Putamen (tissue), 1 donor: ENCODE results near the gene MED10.

ENCODE experiments used
- DNase-seq: peaks from one replicate; pipeline ENCODE4 v3.0.0-alpha.2; 2016; ENCODE audit warnings: low spot score

The MED10 gene

DNA sequence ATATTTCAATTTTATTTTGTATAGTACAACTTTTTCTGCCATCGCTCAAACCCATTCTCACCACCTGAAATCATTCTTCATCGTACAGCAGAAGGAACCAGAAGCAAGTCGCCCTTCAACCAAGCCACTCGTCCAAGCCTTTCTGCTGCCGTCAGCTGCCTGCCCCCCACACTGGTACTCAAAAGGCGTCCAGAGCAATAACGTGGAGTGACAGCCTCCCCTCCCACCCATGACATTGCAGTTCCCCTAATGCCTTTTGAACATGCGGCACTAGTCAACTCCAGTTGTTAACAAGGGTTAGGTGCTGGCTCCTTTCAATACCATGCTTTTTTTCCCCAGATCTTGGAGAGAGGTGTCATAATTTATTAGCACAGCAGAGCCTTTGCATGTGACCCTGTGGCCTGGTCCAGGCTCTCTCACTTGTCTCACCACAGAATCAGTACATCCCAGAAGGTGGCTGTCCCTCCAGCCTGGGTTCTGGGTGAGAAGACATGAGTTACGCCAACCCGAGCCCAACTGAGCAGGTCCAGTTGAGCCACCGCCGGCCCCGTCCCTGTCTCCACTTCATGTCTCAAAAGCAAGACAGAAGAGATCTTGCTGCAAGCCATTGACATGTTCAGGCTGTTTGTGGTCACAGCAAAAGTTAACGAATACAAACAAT, 20.4 kb upstream of the MED10 start:
- DNase-seq = no peak

- no peak for DNase-seq
These were observed 19.4 kb upstream of the MED10 start for GRCh38 chr5:6397536-6398269.

DNA sequence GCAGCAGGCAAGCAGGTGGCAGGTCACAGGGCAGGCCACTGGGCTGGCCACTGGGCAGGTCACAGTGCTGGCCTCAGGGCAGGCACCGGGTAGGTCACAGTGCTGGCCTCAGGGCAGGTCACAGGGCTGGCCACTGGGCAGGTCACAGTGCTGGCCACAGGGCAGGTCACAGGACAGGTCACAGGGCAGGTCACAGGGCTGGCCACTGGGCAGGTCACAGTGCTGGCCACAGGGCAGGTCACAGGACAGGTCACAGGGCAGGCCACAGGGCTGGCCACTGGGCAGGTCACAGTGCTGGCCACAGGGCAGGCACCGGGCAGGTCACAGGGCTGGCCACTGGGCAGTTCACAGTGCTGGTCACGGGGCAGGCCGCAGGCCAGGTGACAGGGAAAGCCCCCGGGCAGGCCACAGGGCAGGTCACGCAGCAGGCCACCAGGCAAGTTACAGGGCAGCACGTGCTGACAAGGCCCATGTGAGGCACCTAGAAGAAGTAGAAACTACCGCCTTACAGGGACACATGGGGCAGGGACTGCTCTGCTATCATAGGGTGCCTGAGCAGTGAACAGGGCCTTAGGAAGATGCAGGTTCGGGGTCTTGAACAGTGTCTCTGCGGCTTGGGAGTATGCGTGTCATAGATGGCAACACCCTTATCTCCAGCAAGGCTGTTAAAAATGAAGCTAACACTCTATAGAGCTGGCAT, 18.6 kb upstream of the MED10 start:
- DNase-seq = no peak

GRCh38 chr5:6396043-6396442, 17.7 kb upstream of the MED10 start:
- DNase-seq = no peak

GRCh38 chr5:6395621-6396020, 17.3 kb upstream of the MED10 start:
- DNase-seq = no peak

DNA sequence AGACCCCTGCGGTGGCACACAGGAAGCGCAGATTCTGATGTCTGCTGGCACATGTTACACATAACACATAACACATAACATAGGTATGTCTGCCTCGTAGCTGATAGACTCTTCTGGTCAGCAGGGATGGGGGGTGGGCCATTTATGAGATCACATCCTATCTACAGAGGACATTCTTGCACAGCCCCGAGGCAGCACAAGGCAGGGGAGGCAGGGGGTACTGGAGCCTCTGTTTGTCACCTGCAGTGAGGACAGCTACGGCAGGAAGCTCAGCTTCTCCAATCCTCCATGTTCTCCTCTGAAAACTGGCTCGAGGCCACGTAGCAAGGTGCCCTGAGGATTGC, 16.7 kb upstream of the MED10 start:
- DNase-seq = no peak

DNA sequence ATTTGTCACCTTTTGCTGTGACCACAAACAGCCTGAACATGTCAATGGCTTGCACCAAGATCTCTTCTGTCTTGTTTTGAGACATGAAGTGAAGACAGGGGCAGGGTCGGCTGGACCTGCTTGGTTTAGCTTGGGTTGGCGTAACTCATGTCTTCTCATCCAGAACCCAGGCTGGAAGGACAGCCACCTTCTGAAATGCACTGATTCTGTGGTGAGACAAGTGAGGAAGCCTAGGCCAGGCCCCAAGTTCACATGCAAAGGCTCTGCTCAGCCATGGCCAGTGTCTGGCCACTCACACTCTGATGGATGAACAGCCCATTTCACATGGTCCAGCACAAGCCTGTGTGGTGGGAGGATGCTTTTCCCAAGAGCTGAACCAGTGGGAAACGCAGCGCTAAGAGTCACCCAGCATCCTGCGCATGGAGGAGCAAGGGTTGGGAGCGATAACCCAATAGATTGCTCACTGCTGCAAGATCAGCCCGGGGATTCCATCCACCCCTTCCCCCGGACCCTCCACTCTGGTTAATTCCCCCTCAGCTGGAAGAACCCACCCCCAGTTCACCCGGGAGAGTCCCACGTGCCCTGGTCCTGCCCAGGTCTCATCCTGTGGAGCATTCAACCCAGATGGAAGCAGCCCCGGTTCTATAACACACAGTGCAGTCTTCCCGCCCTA, 16.2 kb upstream of the MED10 start:
- DNase-seq = no peak

DNA sequence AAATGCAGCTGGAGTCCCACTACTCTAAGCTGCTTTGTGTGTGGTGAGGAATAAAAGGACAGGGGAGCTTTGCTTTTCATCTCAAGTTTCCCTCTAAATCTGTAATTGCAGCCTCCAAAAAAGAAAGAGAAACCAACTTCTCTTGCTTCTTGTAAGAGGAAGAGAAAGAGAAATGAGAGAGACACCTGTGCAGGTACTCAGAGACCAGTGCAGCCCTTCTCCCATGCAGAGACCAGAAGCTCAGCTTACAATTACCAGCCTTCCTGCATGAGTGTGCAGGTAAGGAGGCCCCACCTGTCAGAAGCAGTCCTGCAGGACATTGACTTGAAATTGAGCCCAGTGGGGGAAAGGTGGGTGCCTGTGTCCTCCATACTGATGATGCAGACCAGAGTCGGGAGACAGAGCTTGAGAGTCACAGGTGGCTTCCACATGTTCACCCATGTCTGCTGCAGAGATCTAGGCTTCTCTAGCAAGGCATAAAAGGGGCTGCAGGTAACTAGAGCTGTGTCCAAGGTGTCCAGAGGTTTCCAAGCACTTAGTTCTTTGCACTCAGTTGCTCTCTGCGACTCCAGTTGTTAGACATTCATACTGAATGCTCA, 15.3 kb upstream of the MED10 start:
- no peak for DNase-seq

- no peak for DNase-seq
These were observed 14.2 kb upstream of the MED10 start for GRCh38 chr5:6392561-6392960.

DNA sequence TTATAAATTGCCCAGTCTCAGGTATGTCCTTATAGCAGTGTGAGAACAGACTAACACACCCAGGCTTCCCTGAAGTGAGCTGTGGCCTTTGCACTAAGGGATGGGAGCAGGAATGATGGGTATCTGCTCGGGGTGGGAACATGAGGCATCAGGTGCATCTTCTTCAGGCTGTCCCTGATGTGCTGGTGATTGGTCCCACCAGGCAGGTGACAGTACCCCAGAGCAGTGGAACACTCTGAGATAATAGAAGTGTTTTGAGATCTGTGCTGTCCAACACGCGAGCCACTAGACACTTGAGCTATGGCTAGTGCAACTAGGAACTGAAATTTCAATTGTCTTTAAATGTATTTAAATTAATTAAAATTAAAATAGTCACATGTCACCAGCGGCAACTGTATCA, 12.8 kb upstream of the MED10 start:
- DNase-seq = no peak

GRCh38 chr5:6389946-6390530, 11.7 kb upstream of the MED10 start:
- no peak for DNase-seq

DNA sequence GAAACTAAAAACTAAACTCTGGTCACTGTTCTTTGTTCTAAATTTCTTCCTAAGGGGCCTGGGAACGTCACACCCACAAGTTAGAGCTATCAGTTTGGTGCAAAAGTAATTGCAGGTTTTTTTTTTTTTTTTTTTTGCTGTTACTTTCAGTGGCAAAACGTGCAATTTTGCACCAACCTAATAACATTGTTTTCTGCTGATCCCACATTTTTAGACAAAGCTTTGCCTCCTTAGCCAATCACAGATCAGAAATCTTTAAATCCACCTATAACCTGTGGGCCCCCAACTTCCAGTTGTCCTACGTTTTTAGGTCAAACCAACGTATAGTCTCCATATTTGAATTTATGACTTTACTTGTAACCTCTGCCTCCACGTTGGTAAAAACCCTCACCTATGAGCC, 11.1 kb upstream of the MED10 start:
- no peak for DNase-seq

DNA sequence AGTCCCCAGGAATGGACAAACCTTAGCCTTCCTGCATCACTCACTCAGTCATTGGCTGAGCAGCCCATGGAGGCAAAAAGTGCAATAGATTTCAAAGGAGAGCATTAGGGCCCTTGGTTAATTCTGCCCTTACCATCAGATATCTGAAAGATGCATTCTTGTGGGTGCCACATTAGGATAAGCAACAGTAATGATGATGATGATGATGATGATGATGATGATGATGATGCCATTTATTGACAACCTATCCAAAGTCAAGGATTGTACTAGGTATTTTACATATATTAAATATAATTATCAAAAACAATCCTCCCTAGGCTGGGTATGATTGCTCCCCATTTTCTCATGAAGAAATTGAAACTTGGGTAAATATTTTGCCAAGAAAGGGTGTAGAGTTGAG, 9.6 kb upstream of the MED10 start:
- no peak for DNase-seq

GRCh38 chr5:6386271-6386670, 7.9 kb upstream of the MED10 start:
- DNase-seq = no peak

DNA sequence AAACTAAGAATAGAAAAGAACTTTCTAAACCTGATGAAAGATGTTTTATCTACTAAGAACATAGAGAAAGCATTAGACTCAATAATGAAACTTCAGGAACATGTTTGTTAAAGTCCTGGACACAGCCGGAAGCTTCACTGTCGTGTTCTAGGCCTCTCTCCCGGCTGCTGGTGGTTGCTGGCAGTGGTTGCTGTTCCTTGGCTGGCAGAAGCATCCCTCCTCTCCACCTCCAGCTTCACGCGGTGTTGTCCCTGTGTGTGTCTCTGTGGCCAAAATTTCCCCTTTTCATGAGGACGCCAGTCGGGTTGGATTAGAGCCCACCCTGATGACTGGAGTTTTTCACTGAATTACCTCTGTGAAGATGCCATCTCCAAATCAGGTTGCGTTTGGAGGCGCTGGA, 6.5 kb upstream of the MED10 start:
- no peak for DNase-seq

GRCh38 chr5:6383376-6383775, 5.0 kb upstream of the MED10 start:
- no peak for DNase-seq

DNA sequence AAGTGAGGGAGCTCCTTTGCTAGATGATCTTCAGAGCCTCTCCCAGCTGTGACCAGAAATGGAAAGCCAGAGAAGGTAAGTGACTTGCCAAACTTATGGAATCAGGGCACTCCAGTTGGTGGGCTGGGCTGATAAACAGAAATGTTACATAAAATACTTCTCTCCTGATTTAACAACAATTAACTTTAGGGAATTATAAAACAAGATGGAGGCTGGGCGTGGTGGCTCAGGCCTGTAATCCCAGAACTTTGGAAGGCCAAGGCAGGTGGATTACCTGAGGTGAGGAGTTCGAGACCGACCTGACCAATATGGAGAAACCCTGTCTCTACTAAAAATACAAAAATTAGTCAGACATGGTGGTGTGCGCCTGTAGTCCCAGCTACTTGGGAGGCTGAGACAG, 899 bp upstream of the MED10 start:
- no peak for DNase-seq

GRCh38 chr5:6378766-6379103, 388 bp upstream of the MED10 start:
- DNase-seq = no peak

- DNase-seq = no peak
These were observed 804 bp downstream of the MED10 start for GRCh38 chr5:6377582-6377904.

DNA sequence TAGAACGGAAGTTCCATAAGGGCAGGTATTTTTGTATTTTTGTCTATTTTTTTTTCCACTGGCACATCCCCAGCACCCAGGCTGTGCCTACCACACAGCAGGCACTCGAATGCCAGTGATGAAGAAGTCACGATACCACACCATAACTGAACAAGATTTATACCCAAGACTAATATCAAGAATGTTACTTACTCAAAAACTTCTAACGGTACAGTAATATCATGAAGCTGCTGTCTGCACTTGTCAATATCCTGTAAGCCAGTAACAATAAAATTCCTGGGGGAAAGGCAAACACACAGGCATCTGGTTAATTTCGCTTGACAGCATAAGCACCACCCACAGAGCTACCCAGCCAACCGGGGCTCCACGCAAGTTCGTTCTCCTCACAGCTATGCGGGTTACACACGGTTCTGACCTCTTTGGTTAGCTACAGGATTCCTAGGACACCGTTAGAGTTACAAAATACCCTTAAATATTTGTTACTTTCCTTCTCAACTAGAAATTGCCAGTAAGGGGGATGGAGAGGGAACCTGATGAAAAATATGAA, 1.3 kb downstream of the MED10 start:
- DNase-seq = no peak

GRCh38 chr5:6373081-6373846, 5.1 kb downstream of the MED10 start:
- DNase-seq = no peak
